Ramos (cell line): ENCODE data around the gene PLXNB2.

ENCODE experiments used
- in situ Hi-C: fragments of 300-500 bp; cut with MboI; formaldehyde crosslinking; loops from one replicate; pipeline ENCODE4 v1.14.3; 2022; ENCODE audit warnings: low sequenced_read_pairs; ENCODE audit not compliant: unreplicated experiment

Gene PLXNB2

DNA sequence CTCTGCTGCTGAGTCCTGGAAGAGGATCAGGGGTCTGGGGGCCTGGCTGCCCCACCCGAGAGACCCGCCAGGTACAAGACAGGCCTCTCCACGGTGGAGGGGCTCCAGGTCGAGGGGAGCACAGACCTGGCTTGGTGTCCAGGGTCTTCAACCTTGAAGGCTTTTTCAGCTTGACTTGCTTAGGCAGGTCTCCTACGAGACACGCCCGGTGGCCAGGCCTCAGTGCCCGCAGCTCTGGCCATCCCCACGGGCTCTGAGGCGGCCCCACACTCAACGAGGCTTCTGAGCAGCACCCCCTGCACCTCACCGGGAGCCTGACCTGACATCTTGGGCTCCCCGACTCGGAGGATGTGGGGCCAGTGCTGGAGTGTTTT, 6.6 kb upstream of the PLXNB2 start:
- in situ Hi-C loops, result no loop called here

DNA sequence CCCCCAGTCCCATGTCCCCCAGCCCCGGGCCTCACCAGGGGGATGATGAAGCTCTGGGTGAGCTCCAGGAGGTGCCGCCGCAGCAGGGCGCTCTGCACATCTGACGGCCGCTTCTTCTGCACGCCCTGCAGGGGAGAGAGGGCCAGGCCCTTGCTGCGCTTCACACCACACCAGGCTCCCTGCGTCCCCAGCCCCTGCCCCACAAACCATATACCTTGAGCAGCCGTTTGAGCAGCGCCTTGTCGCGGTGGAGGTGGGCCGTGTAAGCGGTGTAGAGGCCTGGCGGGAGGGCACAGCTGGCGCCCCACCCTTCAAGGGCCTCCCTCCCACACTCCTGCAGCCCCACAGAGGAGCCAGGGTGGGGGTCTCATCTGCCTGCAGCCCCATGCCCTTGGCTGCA, 6.2 kb upstream of the PLXNB2 start:
- in situ Hi-C loops, result no loop called here

DNA sequence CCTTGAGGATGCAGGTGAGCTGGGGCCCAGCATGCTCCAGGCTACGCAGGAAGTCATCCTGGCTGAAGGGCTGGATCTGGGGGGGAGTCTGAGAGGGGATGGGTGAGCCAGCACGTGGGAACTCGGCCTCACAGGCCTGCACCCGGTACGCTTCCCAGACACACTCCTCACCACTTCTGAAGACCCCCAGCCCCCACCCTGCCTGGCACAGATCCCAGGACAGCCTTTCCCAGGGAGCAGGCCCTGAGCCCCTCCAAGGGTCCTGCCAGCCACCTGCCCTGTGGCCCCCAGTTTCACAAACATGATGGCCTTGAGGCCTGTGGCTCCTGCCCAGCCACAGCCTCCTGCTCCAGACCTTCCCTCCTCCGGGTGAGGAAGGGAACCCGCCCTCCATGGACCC, 5.6 kb upstream of the PLXNB2 start:
- in situ Hi-C loops, result no loop called here

DNA sequence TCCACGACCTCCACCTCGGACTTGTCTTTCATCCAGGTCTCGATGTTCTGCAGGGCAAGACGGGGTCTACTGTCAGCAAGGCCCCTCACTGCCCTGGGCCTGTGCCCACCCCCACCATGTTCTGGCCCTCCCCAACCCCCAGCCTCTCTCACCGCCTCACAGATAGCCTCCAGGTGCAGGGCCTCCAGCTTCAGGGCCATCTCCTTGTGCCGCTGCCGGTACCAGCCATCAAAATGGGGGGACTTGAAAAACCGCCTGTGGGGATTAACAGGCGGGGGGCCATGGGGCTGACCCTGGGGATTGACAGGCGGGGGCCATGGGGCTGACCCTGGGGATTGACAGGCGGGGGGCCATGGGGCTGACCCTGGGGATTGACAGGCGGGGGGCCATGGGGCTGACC, 4.9 kb upstream of the PLXNB2 start:
- in situ Hi-C loops, result no loop called here

DNA sequence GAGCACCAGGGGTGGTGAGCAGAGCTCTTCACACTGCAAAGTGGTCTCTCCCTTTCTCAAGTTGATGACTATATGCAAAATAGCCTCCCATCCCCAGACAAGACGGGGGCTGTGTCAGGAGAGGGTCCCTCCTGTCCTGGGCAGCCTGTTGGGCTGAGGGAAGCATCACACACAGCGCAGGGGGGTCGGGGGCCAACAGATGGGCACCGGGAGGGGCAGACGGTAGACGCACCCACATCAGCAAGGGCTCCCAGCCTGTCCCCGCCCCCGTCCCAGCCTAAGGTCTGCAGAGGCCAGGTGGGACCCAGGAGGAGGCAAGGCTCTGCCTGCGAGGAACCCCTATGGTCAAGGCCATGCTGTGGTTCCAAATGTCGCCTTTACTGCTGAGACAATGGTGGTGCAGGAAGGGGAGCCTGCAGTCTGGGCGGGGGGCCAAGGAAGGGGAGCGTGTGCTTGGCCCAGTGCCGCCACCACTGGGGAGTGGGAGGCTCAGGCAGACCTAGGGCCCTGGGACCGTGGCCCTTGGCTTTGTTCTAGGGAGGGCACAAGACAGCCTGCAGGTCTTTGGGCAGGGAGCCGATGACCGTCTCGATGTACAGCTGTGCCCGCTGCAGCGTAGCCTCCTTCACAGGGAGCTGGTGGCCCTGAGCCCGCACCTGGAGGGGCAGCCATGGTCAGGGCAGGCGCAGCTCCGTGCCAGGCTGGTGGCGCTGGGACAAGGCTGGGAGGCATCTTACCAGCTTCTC, 4.3 kb upstream of the PLXNB2 start:
- in situ Hi-C loops, result no loop called here

DNA sequence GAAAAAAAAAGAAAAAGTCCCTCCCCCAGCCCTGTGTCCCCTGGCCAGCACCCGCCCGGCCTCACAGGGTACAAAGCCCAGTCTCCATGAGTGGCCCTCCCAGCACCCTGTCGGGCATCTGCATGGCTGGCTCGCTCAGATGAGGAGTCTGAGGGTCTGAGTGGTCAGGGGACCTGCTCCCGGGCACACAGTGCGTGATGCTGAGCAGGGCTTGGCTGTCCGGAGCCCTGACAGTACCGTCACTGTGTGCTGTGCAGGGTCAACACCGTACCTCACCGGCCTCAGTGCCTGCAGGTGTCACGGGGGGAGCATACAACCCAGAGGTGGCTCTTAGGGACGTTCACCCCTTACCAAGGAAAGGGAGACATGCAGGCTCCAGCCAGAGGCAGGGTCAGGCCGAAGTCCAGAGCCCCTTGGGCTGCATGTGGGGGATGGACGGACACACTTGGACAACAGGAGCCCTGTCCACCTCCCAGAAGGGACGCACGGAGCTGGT, 3.6 kb upstream of the PLXNB2 start:
- in situ Hi-C loops, result no loop called here

DNA sequence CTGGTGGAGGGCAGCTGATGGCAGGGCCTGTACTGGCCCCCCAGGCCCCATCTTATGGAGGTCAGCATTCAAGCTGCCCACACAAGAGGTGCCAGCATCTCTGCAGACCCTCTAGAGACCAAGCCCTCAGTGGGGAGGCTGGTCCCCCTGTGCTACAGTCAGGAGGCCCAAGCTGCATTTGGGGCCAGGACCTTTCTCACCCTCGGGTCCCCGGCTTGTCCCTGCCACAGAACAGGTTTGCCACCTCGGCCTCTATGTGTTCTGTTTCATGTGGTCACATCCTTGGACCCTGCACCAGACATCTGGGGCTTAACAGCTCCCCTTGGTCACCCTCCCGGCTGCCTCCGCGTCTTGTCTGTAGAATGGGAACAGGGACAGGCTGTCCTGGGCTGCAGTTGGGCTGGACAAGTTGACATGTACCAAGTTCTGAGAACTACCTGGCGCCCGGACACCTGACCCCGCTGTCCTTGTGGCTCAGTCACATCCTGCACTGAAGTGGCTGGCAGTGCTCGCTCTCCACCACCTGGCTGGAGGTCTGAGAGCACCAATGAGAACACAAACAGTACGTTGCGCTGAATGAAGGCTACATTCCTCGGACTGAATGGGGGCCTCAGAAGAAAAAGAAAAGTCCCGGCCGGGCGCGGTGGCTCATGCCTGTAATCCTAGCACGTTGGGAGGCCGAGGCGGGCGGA, 2.7 kb upstream of the PLXNB2 start:
- in situ Hi-C loops, result no loop called here

DNA sequence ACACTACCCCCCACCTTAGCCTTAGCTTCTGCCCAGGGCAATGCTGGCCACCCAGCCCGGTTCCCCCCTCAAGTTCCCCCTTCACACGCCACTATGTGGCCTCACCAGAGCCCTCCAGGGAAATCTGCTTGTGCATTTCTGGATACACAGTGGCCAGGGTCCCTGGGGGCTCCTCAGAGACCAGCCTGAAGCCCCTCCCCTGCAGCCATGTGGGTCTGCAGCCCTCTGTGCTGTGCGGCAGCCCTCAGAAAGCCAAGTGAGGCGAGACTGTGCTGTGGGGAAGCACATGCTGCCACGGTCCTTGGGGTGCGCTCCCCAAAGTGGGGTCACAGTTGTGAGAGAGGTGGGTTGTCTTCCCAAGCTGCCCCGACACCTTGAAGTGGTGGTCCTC, 2.1 kb upstream of the PLXNB2 start:
- in situ Hi-C loops, result no loop called here

DNA sequence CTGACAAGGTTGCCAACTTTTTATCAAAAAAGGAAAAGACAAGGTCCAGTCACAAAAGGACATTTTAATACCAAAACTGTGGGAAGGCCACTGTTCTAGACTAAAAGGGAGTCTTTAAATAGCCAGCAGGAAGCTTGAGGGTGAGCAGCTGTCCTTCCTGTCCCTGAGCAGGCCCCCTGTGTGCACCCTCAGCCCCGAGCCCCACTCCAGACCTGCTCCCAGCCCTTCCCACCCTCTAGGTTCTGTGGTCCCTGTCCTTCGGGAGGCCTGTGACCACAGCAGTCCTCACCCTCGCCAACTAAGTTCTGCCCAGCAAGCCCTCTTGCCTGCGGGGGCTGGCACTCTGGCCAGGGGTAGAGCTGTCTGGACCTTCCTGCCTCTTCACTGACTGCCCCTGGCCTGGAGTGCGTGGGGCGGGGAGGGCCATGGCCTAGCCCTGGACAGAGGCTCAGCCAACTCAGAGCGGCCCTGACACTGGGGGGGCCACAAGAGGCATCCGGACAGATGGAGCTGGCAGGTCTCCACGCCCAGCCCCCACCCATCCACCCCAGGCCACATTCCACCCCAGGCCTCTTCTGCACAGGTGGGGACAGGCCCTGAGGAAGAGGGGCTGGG, 1.6 kb upstream of the PLXNB2 start:
- in situ Hi-C loops, result no loop called here

DNA sequence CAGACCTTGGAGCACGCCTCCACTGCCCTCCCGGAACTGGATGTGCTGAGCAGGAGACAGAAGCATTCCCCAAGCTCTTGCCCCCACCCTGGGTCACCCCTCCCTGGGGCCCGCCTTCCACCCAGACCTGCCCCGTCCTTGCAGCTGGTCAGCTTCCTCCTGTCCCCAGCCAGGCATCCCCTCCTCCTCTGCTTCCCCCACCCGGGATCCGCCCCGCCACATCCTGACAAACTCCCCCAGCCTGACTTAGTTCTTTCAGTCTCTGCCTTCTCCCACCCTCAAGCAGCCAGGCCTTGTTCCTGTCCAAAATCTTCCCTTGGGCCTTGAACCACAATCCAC, 1.1 kb upstream of the PLXNB2 start:
- in situ Hi-C loops, result no loop called here

DNA sequence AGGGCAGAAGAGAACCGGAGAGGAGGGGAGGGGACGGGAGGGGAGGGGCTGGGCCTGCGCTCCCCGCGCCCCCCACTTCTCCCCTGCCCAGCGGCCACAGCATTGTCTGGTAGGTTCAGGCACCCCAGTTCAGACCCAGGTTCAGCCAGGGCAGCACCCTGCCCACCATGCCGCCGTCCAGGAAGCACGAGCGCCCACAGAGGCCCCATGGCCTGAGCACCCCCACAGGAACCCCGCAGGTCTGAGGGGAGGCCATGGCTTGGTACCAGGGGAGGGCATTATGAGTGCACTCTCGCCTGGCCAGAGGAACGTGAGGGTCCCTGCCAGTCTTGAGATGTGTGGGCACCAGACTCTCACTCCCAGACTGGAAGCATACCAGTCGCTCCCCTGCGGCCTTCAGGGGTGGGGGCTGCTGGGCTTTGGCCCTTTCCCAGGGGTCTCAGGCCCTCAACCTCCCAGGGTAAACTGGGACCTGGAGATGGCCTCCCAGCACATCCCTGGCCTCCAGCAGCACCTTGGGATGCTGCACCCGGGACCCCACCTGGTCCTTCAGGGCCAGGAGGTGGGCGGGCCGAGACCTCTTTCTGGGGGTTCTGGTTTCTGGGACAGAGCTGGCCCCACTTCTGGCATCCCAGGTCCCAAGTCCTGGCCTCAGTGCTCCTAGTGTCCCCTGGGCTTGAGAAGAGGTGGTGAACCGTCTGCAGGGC, 597 bp upstream of the PLXNB2 start:
- in situ Hi-C loops, result no loop called here

DNA sequence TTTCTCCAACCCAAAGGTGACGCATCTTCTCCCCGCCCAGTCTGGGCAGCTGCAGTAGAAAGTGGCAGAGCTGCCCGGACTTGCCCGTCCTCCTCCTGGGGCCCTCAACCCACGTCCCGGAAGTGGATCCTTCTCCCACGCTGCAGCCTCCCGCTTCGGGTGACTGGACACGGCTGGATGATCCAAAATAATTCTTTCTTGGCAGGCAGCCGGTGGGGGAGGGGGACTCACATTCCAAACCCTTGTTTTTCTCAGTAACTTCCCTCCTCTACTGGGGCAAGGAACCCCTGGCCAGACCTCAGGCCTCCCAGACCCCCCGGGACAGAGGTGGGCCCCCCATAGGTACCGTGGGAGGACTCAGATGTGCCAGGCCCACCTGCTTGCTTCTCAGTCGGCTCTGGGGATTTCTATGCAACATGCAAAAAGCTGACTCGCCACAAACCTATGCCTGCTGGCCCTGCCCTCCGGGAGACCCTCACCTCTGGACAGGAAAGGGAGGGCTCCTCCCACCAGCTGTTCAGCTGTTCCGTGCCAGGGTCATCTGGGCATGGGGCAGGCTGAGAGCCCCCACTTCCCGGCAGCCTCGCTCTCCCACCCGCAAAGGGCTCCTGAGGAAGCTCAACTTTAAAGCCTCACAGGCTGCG, 1.4 kb downstream of the PLXNB2 start:
- in situ Hi-C loops, result no loop called here

DNA sequence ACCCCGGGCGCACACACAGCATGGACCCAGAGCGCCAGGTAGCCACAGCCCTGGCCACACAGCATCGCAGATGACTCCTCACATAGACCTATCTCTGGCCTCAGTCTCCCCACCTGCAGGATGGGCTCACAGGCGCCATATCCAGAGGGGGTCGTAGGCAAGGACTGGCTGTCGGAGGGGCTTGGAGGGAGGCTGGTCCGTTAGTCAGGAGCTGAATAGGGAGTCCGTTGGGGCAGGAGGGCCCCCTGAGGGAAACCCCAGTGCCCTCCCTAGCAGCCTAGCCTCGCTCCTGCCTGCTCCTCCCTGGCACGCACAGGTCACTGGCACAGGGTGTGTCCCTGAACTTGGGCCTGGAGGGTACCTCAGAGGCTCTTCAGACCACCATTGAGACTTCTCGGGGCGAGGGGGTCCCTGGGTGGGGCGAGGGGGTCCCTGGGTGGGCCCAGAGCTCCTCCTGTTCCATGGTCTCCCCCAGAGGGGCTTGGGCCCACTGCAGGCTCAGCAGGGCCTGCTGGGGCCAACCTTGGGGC, 2.0 kb downstream of the PLXNB2 start:
- in situ Hi-C loops, result no loop called here

DNA sequence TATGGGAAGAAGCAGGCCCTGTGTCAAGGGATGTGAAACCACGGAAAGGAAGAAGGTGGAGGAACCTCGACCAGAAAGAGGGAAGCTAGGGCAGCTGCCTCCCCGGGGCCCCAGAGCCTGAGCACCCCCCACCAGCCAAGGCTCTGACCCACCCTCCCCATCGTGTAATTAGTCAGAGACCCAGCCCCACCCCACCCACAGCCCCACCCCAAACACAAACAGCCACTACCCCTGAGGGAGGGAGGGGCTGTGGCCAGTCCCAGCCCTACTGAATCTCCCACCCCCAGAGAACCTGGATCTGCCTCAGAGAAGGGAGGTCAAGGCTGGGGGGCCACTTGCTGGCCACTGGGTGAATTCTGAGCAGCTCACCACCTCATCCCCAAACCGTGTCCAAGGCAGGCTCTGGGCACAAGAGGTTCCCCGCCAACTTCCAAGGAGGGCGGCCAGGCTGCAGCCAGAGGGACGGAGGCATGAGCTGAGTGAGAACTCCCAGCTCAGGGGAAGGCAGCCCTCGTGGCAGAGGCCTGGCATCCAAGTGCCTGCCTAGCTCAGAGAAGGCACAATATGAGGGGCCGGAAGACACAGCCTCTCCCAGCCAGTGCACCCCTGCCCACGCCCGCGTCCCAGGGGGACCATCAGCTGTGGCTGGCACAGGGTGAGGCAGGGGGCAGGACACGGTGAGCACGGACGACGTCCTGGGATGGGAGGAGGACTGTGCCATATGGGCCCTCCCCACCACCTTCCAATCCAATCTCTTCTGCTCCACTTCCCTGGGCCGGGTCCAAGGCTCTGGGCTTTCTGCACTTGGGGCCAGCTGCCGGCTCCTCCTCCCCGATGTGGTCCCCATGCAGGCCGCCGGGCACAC, 2.7 kb downstream of the PLXNB2 start:
- in situ Hi-C loops, result no loop called here

DNA sequence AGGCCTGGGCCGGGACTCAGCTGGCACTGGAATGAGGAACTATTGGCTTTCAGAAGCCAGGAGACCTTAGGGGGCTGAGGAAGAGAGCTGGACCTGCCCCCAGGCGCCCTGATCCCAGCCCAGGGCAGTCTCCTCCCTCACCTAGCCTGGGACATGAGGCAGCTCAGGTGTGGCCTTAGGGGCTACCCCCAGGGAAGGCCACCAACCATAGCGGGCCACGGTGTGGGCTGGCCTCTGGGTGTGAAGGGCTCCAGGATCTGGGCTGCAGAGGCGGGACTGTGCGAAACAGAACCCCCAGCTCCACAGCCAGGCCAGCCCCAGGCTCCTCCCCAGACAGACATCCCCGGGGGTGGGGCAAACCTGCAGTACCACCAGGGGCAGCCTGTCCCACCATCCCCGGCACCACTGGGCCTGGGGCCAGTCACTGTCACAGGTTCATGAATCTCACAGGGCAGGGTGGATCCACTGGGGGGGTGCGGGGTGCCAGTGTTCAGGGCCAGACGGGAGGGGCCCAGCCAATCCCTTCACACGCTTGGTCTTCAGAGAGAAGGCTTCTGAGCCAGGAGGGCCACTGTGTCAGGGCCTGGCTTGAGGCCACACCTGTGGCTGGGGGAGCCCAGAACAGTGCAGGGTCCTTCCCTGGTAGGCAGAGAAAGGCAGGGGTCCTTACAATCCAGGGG, 3.5 kb downstream of the PLXNB2 start:
- in situ Hi-C loops, result no loop called here

DNA sequence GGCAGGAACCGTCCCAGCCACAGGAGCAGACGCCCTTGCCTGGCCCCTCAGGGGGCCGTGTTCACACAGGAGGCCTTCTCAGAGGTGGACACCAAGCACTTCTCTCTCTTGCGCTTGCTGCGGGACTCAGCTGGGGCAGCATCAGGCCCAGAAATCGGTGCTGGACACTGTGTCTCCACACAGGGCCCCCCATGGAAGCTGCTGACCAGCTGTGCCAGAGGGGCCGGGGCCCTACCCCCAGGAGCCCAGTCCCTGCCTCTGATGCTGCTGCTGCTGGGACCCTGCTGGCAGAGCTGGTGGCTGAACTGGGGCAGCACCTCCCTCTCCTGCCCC, 4.0 kb downstream of the PLXNB2 start:
- in situ Hi-C loops, result no loop called here

DNA sequence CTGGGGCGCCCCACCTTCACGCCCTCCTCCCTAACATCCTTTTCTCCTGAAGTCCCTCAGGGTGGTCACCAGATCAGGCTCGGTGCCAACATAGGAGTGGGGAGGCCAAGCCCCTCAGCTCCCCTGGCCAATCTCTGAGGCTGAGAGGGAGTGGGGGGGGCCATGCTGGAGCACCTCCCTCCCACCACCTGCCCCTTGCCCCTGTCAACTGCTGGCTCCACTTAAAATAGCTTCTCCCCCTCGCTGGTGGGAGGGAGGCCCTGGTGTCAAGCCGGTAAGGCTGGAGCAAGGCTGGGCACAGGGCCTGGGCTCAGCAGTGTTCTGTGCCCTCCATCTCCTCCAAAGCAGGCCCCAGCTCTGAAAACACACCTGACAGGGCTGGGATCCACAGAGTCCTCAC, 4.9 kb downstream of the PLXNB2 start:
- in situ Hi-C loops, result no loop called here

DNA sequence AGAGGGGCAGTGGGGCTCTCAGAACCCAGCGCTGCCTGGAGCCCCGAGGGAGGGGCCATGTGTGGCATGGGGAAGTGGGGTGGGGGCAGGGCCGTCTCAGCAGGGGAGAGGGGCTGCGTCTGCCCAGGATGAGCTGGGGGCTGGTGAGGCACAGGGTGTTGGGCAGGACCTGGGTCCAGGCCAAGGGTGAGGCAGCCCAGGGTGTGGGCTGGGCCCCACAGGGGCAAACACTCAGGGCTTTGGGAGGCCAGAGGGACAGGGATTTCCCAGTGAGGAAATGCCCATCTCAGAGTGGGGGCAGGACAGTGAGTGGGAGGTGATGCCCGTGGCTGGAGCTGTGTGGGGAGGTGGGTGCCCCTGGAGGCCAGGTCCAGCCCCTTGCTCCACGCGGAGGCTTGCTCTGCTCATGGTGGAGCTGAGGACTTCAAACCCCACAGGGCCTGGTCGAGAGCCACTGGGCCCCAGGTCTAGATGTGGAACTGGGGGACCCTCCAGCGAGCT, 5.4 kb downstream of the PLXNB2 start:
- in situ Hi-C loops, result no loop called here

DNA sequence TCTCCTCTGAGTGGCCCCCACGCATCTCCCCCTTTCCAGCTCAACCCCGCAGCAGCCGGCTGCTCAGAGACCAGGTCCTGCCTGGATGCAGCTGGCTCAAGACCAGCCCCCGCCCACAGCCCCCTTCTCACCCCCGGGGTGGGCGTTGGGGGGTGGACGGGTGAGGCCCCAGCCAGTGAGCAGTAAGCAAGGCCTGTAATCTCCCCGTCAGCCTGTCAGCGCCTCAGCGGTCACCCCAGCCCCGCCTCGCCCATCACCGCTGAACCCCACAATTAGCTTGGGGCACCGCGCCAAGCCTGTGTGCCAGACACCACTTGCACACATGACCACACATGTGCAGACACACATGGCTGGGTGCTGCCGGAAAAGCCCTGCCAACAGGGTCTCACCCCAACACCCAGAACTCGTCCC, 5.9 kb downstream of the PLXNB2 start:
- in situ Hi-C loops, result no loop called here
